ENCODE measurements around the gene GPR78.
A peak's percentile ranks its signal among the peaks of the same experiment; 100 is the strongest.

GPR78 gene

GRCh38 chr4:8607603-8608481 is 27.6 kb downstream of the GPR78 start:
- DNase-seq (ENCODE audit: insufficient read length, low spot score) (peak; percentile 66), FAIRE-seq (no peak)
- TF ChIP-seq CTCF (IDR thresholded peaks at IDR 0.05; ENCODE audit: insufficient read depth, missing control alignments), result peak; percentile 69

GRCh38 chr4:8608714-8609391 is 28.7 kb downstream of the GPR78 start:
- FAIRE-seq, result no peak
- no peak for TF ChIP-seq CTCF (IDR thresholded peaks at IDR 0.05; ENCODE audit: insufficient read depth, missing control alignments)
- DNase-seq (ENCODE audit: insufficient read length, low spot score), result no peak

- DNase-seq (ENCODE audit: insufficient read length, low spot score), result no peak
- no peak for FAIRE-seq
- TF ChIP-seq CTCF (IDR thresholded peaks at IDR 0.05; ENCODE audit: insufficient read depth, missing control alignments), result no peak
These were observed 29.2 kb downstream of the GPR78 start for GRCh38 chr4:8609406-8609805.

GRCh38 chr4:8609824-8610350 is 29.7 kb downstream of the GPR78 start:
- TF ChIP-seq CTCF (IDR thresholded peaks at IDR 0.05; ENCODE audit: insufficient read depth, missing control alignments), result no peak
- FAIRE-seq (no peak), DNase-seq (ENCODE audit: insufficient read length, low spot score) (no peak)

GRCh38 chr4:8610858-8611616 is 30.8 kb downstream of the GPR78 start:
- no peak for FAIRE-seq
- no peak for DNase-seq (ENCODE audit: insufficient read length, low spot score)
- no peak for TF ChIP-seq CTCF (IDR thresholded peaks at IDR 0.05; ENCODE audit: insufficient read depth, missing control alignments)

- no peak for DNase-seq (ENCODE audit: insufficient read length, low spot score)
- TF ChIP-seq CTCF (IDR thresholded peaks at IDR 0.05; ENCODE audit: insufficient read depth, missing control alignments), result no peak
- FAIRE-seq, result no peak
These were observed 32.5 kb downstream of the GPR78 start for GRCh38 chr4:8612646-8613045.
